Neural crest cell (in vitro differentiated cells): ENCODE data around the gene CELF4. TPM values are rescaled to one million over a fixed set of nuclear protein-coding genes. Genes with fewer than 3 reads are reported as not detected.

Experiments
- DNase-seq: peaks from one replicate; pipeline ENCODE4 v3.0.0; 2021; ENCODE audit warnings: low read depth, mixed read lengths, low spot score
- H3K27ac Mint-ChIP-seq: one replicate; pipeline ENCODE4 v1.8.0; 2021; ENCODE audit warnings: mild to moderate bottlenecking, mixed read lengths; ENCODE audit not compliant: unreplicated experiment
- H3K27me3 Mint-ChIP-seq: 2 replicates; pipeline ENCODE4 v1.8.0; 2021; ENCODE audit warnings: low read depth, mild to moderate bottlenecking, mixed read lengths
- H3K36me3 Mint-ChIP-seq: 2 replicates; pipeline ENCODE4 v1.8.0; 2021; ENCODE audit warnings: low read depth, mild to moderate bottlenecking, mixed read lengths
- H3K4me1 Mint-ChIP-seq: 2 replicates; pipeline ENCODE4 v1.8.0; 2021; ENCODE audit warnings: mixed read lengths
- H3K4me3 Mint-ChIP-seq: one replicate; pipeline ENCODE4 v1.8.0; 2021; ENCODE audit warnings: mild to moderate bottlenecking, mixed read lengths
- H3K9me3 Mint-ChIP-seq: 2 replicates; pipeline ENCODE4 v1.8.0; 2021; ENCODE audit warnings: mixed read lengths
- total RNA-seq: library from RNA; stranded (reverse); gene quantifications from 2 replicates; pipeline ENCODE4 v1.2.1, GENCODE V29; 2021
- TF ChIP-seq, protein P1 (sequence below): fragments of 200-600 bp; sonication (generic); conservative IDR thresholded peaks from 2 replicates; pipeline ENCODE4 v1.5.0; 2021; ENCODE audit warnings: antibody characterized with exemption, mild to moderate bottlenecking

CELF4 gene
- total RNA-seq, 1 donor from 2014 or later = 1.9 TPM

- DNase-seq = no peak
- no peak overlapping the region for H3K4me3 Mint-ChIP-seq
- peaks cover 2% of the 10 kb centered on the region for H3K36me3 Mint-ChIP-seq
- peaks cover 9% of the 10 kb centered on the region for H3K4me1 Mint-ChIP-seq
- H3K9me3 Mint-ChIP-seq = no peaks in the 10 kb centered on the region
- TF ChIP-seq, protein P1, sequence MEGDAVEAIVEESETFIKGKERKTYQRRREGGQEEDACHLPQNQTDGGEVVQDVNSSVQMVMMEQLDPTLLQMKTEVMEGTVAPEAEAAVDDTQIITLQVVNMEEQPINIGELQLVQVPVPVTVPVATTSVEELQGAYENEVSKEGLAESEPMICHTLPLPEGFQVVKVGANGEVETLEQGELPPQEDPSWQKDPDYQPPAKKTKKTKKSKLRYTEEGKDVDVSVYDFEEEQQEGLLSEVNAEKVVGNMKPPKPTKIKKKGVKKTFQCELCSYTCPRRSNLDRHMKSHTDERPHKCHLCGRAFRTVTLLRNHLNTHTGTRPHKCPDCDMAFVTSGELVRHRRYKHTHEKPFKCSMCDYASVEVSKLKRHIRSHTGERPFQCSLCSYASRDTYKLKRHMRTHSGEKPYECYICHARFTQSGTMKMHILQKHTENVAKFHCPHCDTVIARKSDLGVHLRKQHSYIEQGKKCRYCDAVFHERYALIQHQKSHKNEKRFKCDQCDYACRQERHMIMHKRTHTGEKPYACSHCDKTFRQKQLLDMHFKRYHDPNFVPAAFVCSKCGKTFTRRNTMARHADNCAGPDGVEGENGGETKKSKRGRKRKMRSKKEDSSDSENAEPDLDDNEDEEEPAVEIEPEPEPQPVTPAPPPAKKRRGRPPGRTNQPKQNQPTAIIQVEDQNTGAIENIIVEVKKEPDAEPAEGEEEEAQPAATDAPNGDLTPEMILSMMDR = no peak
- H3K27ac Mint-ChIP-seq = no peak overlapping the region
- H3K27me3 Mint-ChIP-seq = peaks cover 71% of the 10 kb centered on the region
Observed at GRCh38 chr18:37572736-37573135, 7.1 kb upstream of the CELF4 start.

DNA sequence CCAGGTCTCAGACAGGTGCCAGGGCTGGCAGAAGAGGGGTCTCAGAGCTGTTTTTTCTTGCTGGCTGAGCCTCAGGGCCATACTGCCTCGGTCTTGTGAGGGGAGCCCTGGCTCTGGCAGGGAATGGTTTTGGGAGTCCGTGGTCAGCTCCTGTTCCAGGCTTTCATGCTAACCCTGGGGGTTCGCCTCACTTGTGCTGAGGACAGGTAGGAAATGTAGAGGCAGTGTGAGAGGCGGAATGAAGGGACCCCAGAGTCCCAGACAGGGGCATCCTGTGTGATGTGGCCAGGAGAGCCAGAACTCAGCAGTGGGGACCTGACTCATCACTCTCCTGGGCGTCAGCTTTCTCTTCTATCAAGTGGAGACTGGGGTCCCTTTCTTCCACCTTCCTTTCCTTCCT, 5.7 kb upstream of the CELF4 start:
- Mint-ChIP-seq H3K27ac (no peak overlapping the region), H3K27me3 (peaks cover 79% of the 10 kb centered on the region), H3K9me3 (no peaks in the 10 kb centered on the region), H3K36me3 (peaks cover 2% of the 10 kb centered on the region), H3K4me1 (peaks cover 6% of the 10 kb centered on the region), H3K4me3 (no peak overlapping the region)
- TF ChIP-seq, protein P1 = no peak
- no peak for DNase-seq

- H3K27me3 Mint-ChIP-seq = peaks cover 83% of the 10 kb centered on the region
Observed at GRCh38 chr18:37570336-37570930, 4.8 kb upstream of the CELF4 start.

GRCh38 chr18:37568671-37569070, 3.1 kb upstream of the CELF4 start:
- DNase-seq = no peak
- Mint-ChIP-seq H3K27ac (no peak overlapping the region), H3K4me1 (peaks cover 17% of the 10 kb centered on the region), H3K4me3 (peak overlapping the region; percentile 50), H3K27me3 (peaks cover 90% of the 10 kb centered on the region), H3K9me3 (no peaks in the 10 kb centered on the region), H3K36me3 (peaks cover 2% of the 10 kb centered on the region)
- TF ChIP-seq, protein P1 = no peak

More at GRCh38 chr18:37570336-37570930, 4.8 kb upstream of the CELF4 start:
- peaks cover 10% of the 10 kb centered on the region for H3K4me1 Mint-ChIP-seq
- peaks cover 2% of the 10 kb centered on the region for H3K36me3 Mint-ChIP-seq
- H3K9me3 Mint-ChIP-seq = no peaks in the 10 kb centered on the region
- DNase-seq = no peak
- no peak overlapping the region for H3K27ac Mint-ChIP-seq
- TF ChIP-seq, protein P1 = no peak
- H3K4me3 Mint-ChIP-seq = no peak overlapping the region

DNA sequence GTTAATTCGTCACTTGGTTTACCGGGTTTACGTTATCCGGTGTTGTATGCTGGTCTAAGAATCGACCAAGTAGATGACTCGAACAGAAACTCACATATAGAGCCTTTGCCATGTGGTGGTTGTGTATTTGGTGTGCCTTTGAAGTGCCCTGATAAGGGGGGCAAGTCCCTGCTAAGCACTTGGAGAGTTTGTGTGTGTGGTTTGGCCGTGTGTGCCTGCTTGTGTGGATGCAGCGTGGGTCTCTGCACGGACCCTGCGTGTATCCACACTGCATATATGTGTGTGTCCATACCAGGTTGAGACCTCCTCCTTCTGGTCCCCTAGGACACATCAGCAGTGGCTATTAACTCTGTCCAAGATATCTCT, 2.4 kb upstream of the CELF4 start:
- H3K9me3 Mint-ChIP-seq = no peaks in the 10 kb centered on the region
- peak overlapping the region; percentile 65 for H3K4me3 Mint-ChIP-seq
- H3K27ac Mint-ChIP-seq = no peak overlapping the region
- H3K4me1 Mint-ChIP-seq = peaks cover 17% of the 10 kb centered on the region
- TF ChIP-seq, protein P1 = no peak
- DNase-seq = no peak
- H3K36me3 Mint-ChIP-seq = peaks cover 2% of the 10 kb centered on the region
- peaks cover 92% of the 10 kb centered on the region for H3K27me3 Mint-ChIP-seq
